ENCODE data around the gene ALX4.

The ALX4 gene

DNA sequence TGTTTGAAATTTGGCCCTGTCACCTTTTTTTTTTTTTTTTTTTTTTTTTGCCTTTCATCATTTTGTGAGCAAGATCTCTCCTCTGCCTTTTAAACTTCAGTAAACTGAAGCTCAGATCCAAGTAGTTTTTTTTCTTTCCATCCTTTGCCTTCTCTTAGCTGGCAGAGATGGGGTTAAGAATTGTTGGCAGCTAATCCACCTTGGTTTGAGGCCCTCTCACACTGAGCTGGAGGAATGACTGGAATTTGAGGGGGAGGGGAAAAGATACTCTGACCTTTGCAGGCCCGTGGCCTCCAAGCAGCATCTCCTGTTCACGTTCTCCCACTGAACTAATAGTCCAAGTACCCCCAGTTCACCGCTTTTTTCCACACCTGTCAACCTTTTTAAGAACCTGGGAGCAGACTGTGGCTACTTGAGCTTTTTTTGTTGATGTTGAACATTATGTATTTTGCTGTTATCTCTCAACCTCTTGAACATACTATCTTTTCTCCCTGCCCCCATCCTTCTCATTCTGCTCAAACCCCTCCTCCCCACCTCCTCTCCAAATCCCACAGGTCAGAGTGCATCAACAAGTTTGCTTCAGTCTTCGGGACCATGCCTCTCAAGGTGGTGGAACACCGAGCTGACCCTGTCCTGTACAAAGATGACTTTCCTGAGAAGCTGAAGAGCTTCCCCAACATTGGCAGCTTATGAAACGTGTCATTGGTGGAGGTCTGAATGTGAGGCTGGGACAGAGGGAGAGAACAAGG, 66.2 kb downstream of the ALX4 start:
- DNase-seq (ENCODE audit: insufficient read length, low spot score) = no peak
- FAIRE-seq = no peak

DNA sequence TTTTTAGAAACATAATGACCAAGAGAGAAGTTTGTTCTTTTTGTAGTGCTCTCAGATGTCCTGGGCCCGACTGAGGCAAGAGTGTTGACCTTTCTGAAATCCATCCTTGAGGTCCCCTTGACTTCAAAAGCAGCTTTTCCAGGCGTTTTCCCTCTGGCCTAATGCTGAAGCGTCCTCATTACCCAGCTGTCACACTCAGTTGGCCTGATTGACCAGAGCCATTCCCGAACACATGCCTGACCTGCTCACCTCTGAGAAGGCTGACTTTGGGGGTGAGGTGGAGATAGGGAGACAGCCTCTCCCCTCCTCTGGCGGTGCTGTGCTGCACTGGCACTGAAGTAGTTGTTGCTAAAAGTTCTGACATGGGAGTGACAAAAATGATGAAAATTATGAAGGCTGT, 66.9 kb downstream of the ALX4 start:
- no peak for DNase-seq (ENCODE audit: insufficient read length, low spot score)
- TF ChIP-seq POLR2AphosphoS5 (IDR thresholded peaks at IDR 0.05; ENCODE audit: low read depth, low read length) (no peak), PAX5 (IDR thresholded peaks at IDR 0.05; ENCODE audit: insufficient read depth, low read length, severe bottlenecking) (no peak), TAF1 (IDR thresholded peaks at IDR 0.05; ENCODE audit: low read depth, low read length) (no peak), POLR2A (IDR thresholded peaks at IDR 0.05; ENCODE audit: low read depth, low read length) (no peak), SPI1 (IDR thresholded peaks at IDR 0.05; ENCODE audit: low read depth, low read length) (no peak), POU2F2 (IDR thresholded peaks at IDR 0.05; ENCODE audit: low read depth, low read length) (no peak)
- FAIRE-seq = no peak

More for the DNA sequence above, 66.2 kb downstream of the ALX4 start:
- no peak for TF ChIP-seq SPI1 (IDR thresholded peaks at IDR 0.05; ENCODE audit: low read depth, low read length)
- no peak for TF ChIP-seq POLR2AphosphoS5 (IDR thresholded peaks at IDR 0.05; ENCODE audit: low read depth, low read length)
- TF ChIP-seq TAF1 (IDR thresholded peaks at IDR 0.05; ENCODE audit: low read depth, low read length) = no peak
- no peak for TF ChIP-seq POU2F2 (IDR thresholded peaks at IDR 0.05; ENCODE audit: low read depth, low read length)
- TF ChIP-seq POLR2A (IDR thresholded peaks at IDR 0.05; ENCODE audit: low read depth, low read length) = no peak
- no peak for TF ChIP-seq PAX5 (IDR thresholded peaks at IDR 0.05; ENCODE audit: insufficient read depth, low read length, severe bottlenecking)

DNA sequence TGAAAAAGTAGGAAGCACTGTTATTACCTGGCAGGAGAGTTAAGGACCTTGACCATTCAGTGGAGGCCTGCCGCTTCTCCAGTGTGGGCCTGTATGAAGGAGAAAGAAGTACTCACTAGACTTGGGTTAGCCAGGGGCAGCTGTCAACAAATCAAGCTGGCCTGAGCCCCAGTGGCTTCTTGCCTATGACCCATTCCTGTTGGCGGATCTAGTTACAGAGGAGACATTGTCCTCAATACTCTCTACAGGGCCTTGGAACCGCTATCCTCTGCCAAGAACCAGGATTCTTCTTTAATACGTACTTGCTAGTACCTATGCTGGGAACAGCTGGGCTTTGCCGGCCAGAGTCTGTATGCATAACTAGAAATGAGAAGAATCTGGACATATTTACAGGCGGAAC, 68.1 kb downstream of the ALX4 start:
- TF ChIP-seq POU2F2 (IDR thresholded peaks at IDR 0.05; ENCODE audit: low read depth, low read length) (no peak), TAF1 (IDR thresholded peaks at IDR 0.05; ENCODE audit: low read depth, low read length) (no peak), POLR2AphosphoS5 (IDR thresholded peaks at IDR 0.05; ENCODE audit: low read depth, low read length) (no peak), SPI1 (IDR thresholded peaks at IDR 0.05; ENCODE audit: low read depth, low read length) (no peak), POLR2A (IDR thresholded peaks at IDR 0.05; ENCODE audit: low read depth, low read length) (no peak), PAX5 (IDR thresholded peaks at IDR 0.05; ENCODE audit: insufficient read depth, low read length, severe bottlenecking) (no peak)
- FAIRE-seq (no peak), DNase-seq (ENCODE audit: insufficient read length, low spot score) (no peak)

DNA sequence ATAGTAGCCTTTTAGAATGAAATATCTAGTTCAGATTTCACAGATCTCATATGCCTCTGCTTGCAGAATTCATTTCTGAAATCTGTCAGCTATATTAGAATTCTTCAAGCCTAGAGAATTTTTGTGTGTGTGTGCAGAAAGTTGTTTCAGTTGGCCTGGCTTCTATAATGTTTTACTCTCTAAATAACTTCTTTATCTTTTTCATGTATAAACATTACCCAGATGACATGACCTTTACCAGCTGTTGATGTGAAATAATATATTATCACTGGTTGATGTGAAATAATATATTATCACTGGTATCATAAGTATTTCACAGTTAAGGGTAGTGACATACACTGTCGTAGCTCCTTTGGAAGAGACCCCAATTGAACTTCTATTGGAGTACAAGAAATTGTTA, 72.8 kb downstream of the ALX4 start:
- DNase-seq (ENCODE audit: insufficient read length, low spot score) (no peak), FAIRE-seq (no peak)
- TF ChIP-seq TAF1 (IDR thresholded peaks at IDR 0.05; ENCODE audit: low read depth, low read length) (no peak), POU2F2 (IDR thresholded peaks at IDR 0.05; ENCODE audit: low read depth, low read length) (no peak), PAX5 (IDR thresholded peaks at IDR 0.05; ENCODE audit: insufficient read depth, low read length, severe bottlenecking) (no peak), POLR2AphosphoS5 (IDR thresholded peaks at IDR 0.05; ENCODE audit: low read depth, low read length) (no peak), SPI1 (IDR thresholded peaks at IDR 0.05; ENCODE audit: low read depth, low read length) (no peak), POLR2A (IDR thresholded peaks at IDR 0.05; ENCODE audit: low read depth, low read length) (no peak)

DNA sequence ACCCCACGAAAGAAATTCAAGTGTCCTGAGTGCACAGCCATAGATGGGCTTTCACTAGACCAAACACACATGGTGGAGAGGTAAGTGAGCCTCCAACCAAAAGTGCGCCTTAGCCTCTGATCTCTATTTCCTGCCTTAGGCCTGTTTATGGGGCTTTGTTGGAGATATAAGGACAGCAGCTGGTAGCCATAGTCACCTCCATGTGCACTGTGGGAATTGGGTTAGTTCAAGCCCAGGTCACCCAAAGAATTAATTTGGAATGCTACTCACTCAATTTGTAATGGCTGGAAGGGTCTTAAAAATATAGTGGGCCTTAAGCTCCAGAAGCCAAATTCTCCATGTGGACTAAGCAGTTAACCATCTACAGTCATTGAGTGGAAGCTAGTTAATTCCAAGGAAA, 73.6 kb downstream of the ALX4 start:
- TF ChIP-seq POLR2AphosphoS5 (IDR thresholded peaks at IDR 0.05; ENCODE audit: low read depth, low read length) = no peak
- no peak for TF ChIP-seq SPI1 (IDR thresholded peaks at IDR 0.05; ENCODE audit: low read depth, low read length)
- no peak for TF ChIP-seq PAX5 (IDR thresholded peaks at IDR 0.05; ENCODE audit: insufficient read depth, low read length, severe bottlenecking)
- no peak for TF ChIP-seq POLR2A (IDR thresholded peaks at IDR 0.05; ENCODE audit: low read depth, low read length)
- no peak for TF ChIP-seq POU2F2 (IDR thresholded peaks at IDR 0.05; ENCODE audit: low read depth, low read length)
- TF ChIP-seq TAF1 (IDR thresholded peaks at IDR 0.05; ENCODE audit: low read depth, low read length) = no peak
- DNase-seq (ENCODE audit: insufficient read length, low spot score) = no peak
- no peak for FAIRE-seq

DNA sequence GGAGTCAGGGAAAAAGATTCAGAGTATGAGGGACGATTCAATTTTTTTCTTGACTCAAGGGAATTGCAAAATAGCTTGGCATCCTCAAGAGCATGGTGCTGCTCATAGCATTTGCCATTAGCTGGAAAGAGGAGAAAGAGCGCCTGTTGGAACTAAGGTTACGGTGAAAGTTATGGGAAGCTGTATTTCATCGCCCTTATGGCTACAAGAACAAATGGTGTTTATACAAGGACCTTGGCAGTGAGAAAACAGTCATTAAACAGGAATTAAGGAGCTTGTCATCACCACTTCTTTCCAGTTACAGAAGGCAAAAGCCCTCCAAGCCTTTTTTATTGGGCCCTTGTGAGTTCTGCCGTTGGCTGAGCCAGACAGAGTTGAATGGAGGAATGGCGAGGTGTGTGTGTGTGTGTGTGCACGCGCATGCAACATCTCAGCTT, 74.2 kb downstream of the ALX4 start:
- no peak for DNase-seq (ENCODE audit: insufficient read length, low spot score)
- no peak for FAIRE-seq
- TF ChIP-seq POU2F2 (IDR thresholded peaks at IDR 0.05; ENCODE audit: low read depth, low read length) = no peak

DNA sequence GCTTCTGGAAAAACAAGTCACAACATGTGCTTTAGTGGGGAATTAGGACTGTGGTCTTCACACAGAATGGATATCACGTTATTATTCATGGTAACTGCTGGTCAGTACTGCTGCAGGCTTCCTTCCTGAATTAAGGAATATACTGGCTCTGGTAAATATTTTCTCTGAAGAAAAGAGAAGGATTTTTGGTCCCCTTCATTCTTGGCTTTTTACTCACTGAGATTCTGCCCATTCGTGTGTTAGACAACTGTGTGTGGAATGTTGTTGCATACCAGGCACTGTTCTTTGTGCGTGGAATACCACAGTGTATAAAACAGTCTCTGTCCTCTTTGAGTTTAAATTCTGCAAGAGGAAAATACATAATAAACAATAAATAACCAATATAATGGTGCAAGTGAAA, 80.3 kb downstream of the ALX4 start:
- FAIRE-seq = no peak
- no peak for DNase-seq (ENCODE audit: insufficient read length, low spot score)
- TF ChIP-seq PAX5 (IDR thresholded peaks at IDR 0.05; ENCODE audit: insufficient read depth, low read length, severe bottlenecking) (no peak), POLR2A (IDR thresholded peaks at IDR 0.05; ENCODE audit: low read depth, low read length) (no peak), TAF1 (IDR thresholded peaks at IDR 0.05; ENCODE audit: low read depth, low read length) (no peak), POU2F2 (IDR thresholded peaks at IDR 0.05; ENCODE audit: low read depth, low read length) (no peak), SPI1 (IDR thresholded peaks at IDR 0.05; ENCODE audit: low read depth, low read length) (no peak), POLR2AphosphoS5 (IDR thresholded peaks at IDR 0.05; ENCODE audit: low read depth, low read length) (no peak)

DNA sequence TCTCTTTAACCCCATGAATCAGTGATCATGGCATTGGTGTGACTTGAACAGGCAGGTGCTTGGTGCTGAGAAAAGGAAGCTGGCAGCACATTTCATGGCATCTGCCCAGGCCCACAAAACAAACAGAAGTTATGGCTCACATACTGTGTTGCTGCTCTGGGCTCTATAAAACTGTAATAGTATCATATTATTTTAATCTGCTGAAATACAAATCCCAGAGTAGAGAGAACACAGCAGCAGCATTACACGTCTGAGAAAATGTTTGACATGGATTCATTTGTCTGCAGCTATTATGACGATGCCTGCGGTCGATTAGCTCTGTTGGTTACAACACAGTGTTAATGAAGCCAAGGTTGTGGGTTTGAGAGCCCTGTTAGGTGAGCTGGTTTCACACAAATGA, 80.8 kb downstream of the ALX4 start:
- FAIRE-seq (no peak), DNase-seq (ENCODE audit: insufficient read length, low spot score) (no peak)
- no peak for TF ChIP-seq POLR2A (IDR thresholded peaks at IDR 0.05; ENCODE audit: low read depth, low read length)
- no peak for TF ChIP-seq POU2F2 (IDR thresholded peaks at IDR 0.05; ENCODE audit: low read depth, low read length)
- no peak for TF ChIP-seq SPI1 (IDR thresholded peaks at IDR 0.05; ENCODE audit: low read depth, low read length)
- TF ChIP-seq TAF1 (IDR thresholded peaks at IDR 0.05; ENCODE audit: low read depth, low read length) = no peak
- no peak for TF ChIP-seq POLR2AphosphoS5 (IDR thresholded peaks at IDR 0.05; ENCODE audit: low read depth, low read length)
- TF ChIP-seq PAX5 (IDR thresholded peaks at IDR 0.05; ENCODE audit: insufficient read depth, low read length, severe bottlenecking) = no peak

DNA sequence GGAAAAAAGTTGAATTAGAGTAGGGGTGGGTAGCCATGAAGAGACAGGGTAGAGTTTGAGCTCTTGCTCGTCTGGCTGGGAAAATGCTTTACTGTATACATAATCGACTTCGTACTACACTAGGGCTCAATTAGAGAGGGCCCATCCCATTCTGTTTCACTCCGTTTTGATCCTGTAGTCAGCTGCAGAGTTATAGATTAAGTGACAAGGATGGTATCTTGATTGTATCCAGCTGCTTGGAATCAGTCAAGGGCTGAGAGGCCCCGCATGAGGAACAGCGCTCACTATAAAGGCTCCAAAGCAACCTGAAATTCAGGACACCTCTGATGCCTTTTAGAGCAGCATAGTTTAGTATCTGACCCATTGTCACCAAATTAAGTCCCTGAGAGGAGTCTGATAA, 81.6 kb downstream of the ALX4 start:
- FAIRE-seq (no peak), DNase-seq (ENCODE audit: insufficient read length, low spot score) (no peak)
- TF ChIP-seq PAX5 (IDR thresholded peaks at IDR 0.05; ENCODE audit: insufficient read depth, low read length, severe bottlenecking) (no peak), POU2F2 (IDR thresholded peaks at IDR 0.05; ENCODE audit: low read depth, low read length) (no peak)

DNA sequence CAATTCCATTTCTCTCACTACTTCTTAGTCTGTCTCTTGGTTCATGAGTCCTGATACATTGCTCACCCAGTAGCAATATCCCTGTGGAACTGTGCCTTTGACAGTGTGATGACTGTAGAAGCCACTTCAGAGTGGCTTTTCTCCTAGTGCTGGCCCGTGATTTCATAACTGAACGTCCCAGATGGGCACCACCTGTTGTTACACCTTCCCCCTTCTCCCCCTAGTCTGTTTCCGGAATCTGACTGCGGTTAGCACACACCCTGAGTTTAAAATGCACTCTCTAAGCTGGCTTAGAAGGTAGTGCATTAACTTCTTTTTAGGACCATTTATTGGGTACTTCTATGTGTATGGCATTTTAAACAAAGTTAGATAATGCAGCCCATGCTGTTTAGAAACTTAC, 83.0 kb downstream of the ALX4 start:
- FAIRE-seq (no peak), DNase-seq (ENCODE audit: insufficient read length, low spot score) (no peak)
- TF ChIP-seq SPI1 (IDR thresholded peaks at IDR 0.05; ENCODE audit: low read depth, low read length) (no peak), POU2F2 (IDR thresholded peaks at IDR 0.05; ENCODE audit: low read depth, low read length) (no peak), POLR2AphosphoS5 (IDR thresholded peaks at IDR 0.05; ENCODE audit: low read depth, low read length) (no peak)

Data from GM12891 (cell line).